ENCODE results near the gene CAMTA1.

CAMTA1 gene

DNA sequence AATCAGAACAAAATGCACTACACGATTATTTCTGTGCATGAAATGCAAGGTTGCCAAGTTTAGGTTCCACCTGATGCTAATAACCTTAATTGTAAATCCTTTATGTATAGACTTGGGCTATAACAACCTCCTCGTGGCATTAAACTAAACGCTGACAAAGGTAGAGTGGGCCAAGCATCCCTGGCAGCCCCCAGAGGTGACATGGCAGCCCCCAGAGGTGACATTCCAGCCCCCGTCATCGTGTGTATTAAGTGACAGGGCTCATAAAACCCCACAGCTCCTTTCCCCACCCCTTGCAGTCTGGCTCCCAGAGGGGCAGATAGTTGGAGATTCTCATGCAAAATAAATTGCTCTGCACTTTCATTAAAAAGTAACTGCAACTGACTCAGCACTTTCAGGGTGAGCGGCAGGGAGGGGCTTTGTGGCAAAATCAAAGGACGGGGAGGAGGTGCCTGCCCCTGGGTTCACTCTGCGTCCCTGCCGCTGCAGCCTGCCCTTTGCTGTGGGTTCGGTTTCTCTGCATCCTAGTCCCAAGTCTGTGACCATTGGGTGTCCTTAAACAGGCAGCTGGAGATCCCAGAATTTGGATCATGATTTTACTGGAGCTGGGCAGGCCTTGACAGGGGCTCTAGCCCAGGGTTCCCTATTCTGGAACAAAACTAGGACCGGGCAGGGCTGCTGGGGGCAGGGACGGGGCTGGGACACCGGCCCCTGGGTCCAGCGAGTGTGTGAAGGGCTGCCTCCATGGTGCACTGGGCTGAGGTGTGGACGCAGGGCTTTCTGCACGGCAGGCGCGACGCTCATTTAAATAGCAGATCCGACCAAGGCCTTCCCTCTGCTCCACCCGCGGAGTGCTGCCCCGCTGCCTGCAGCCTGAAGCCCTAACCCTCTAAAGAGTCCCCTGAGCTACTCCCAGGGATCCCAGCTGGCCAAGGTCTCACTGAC, 751.0 kb downstream of the CAMTA1 start:
- DNase-seq (ENCODE audit: low read depth) = no peak

DNA sequence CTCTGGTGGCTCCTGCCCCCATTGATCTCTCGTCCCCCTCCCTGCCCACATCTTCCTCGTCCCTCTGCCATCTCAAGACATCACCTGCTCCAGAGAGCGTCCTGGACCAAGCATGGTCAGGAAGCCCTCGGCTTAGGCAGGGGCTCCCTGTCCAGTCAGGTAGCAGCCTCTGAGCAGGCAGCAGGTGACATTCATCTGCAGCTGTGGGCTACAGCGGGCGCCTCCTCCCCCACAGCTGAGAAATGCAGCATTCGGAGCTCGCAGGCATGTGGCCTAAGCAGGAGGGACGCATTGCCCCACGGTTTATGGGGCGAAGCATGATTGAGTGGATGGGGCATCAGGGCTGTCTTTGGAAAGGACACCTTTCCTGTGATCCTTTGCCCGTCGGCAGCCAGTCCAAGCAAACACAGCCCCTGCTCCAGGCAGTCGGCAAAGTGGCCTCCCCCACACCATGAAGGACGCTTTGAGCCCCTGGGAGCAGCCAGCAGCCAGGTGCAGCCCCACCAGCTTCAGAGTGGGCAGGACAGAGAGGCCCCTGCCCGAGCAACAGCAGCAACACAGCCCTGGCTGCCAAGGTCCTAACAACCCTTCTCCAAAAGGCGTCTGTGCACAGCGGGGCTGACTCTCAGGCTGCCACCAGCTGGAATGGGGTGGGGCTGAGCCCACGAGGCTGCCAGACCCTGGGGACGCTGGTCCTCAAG, 751.8 kb downstream of the CAMTA1 start:
- DNase-seq (ENCODE audit: low read depth) = no peak

DNA sequence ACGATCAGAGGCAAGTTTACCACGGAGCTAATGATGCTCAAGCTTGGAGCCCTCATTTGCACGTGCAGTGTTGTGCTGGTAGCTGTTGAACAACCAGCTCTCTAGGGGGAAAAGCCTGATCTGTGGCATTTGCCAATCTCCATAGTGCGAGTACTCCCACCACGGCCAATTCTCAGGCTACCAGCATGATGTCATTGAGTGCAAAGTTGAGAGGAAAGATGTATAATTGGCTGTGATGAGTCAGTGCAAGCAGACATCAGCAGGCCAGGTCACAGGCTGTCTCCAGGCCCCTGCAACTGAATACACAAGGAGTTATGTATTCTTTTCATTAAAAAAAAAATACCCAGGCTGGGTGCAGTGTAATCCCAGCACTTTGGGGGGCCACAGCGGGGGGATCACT, 752.8 kb downstream of the CAMTA1 start:
- no peak for DNase-seq (ENCODE audit: low read depth)

DNA sequence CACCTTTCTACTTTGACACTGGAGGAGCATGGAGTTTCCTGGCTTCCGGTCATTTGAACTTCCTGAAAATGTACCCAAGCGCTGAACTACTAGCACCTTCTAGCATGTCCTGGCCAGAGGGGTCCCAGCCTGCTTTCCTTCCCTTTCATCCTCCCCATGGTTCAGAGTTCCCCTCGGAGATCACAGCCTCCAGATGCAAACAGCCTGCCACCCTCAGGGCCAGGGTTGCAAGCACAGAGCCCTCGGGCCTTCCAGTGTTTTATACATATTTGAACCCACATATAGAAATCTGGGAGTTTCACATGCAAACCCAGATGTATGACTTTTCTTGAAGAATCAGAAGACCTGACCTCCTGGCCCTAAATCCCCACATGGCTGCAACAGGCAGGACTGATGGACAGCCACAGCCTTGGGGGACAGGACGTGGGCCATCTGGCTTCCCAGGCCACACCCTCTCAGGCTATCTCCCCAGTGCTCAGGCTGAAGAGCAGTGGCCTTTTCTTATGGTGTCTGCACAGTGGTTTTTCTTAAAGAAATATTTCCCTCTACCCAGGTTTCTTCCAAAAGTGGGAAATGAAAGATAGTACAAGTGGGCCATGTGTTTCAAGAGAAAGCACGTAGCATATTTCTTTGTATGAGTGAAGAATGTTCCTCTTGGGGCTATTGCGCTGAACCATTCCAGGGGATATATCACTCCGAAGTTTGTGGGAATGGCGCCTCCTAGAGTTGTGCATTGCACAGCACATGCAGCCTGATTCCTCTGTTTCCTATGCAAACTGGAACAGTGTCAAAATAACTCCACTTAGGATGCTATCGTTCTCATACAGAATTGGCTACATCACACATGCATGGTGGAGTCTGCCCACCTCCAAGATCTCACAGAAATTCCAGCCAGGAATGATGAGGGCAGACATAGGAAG, 753.9 kb downstream of the CAMTA1 start:
- DNase-seq (ENCODE audit: low read depth) = no peak

DNA sequence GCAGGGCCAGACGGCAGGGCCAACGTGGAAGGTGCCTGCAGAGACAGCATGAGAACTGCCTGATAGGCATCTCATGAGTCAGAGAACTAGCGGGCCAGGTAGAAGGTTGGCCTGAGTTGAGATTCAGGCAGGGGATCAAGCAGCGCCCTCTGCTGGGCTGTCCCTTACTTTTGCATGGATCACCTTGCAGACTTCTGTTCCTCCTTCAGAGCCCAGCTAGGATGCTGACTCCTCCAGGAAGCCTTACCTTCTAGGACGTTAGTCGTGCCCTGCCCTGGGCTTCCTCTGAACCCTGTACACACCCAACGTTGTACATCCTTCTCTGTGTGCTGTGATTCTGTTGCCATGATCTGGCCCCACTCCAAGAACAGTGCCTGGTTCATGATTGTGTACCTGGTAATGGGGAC, 754.5 kb downstream of the CAMTA1 start:
- DNase-seq (ENCODE audit: low read depth) = no peak

DNA sequence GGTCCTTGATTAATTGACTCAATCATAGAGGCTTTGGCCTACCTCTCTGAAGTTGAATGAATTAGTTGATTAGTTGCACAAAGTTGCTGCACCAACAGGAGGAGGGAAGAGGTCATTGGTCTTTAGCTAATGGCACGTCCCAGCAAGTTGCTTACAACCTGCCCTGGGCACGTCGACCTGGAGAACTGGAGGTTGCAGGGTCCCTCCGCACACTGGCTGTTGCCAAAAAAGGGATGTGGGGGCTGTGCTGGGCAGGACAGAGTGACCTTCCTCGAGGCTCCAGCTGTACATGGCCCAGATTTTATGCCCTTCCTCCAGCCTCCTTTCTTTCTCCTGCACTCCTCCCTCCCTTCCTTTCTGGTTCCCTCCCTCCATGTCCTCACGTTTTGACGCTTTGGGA, 755.6 kb downstream of the CAMTA1 start:
- DNase-seq (ENCODE audit: low read depth) = no peak

DNA sequence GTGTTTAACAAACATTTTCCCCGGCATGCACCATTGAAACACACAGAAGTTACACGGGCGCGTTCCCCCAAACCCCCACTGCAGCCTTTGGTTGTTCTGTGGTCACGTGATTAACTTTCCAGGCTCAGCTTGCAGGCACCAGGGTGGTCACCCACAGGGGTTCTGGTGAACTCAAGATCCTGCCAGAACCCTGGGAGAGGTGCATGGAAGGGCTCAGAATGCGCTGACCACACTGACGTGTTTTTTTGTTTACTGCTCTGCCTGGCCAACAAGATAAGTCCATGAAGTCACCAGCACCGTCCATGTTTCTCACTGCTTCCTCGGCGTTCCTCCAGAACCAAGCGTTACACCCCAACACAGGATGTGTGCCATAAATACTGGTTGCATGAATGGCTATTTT, 756.4 kb downstream of the CAMTA1 start:
- DNase-seq (ENCODE audit: low read depth) = no peak

DNA sequence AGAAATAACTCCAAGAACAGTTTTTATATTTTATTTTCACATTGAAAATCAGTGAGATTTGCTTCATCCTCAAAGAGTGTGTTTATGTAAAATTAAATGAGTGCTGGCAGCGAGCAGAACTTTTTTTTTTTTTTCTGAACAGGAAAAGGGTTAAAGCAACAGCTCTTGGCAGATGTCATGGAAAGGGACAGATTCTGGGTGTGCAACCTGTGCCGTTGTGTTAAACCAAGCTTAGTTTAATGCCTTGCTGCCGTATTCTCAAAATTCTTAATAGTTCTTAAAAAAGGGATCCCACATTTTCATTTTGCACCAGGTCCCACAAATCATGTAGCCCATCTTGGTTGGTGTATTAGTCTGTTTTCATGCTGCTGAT, 758.5 kb downstream of the CAMTA1 start:
- DNase-seq (ENCODE audit: low read depth) = no peak

DNA sequence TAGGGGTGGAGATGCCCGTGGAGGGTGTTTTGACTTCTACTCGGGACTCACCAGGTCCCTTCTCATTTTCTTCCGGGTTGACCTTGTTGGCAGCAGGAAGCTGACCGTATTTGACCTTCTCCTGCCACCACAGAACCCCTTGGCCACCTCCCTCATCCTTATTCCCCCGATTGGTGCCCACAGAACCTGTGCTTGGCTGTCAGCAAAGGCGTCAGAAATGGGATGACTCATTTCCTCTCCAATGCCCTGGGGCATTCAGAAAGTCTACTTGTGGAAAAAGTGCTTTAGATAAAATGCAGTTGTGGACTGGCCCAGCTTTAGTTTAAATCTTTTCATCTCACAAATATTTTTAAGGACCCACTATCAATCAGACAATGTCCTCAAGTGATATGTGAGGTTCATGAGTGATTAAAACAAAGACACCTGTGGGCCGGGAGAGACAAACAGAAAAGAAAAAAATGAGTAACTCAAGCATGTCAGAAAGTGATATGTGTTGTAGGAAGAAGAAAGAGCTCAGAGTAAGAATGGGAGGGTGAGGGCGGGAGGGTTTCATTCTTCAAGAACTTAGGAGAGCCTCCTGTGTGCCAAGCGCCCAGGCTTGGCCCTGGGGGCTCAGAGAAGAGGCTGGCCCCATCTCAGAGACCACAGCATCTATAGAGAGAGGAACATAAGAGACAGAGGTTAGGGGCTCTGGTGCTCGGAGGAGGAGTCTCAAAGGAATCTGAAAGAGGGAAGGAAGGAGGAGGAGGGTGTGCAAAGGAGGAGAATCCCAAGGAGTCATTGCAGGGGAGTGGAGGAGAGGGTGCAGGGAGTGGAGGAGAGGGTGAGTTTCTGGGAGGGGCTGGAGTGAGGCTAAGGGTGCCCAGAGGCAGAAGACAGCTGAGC, 764.3 kb downstream of the CAMTA1 start:
- DNase-seq (ENCODE audit: low read depth) = no peak

DNA sequence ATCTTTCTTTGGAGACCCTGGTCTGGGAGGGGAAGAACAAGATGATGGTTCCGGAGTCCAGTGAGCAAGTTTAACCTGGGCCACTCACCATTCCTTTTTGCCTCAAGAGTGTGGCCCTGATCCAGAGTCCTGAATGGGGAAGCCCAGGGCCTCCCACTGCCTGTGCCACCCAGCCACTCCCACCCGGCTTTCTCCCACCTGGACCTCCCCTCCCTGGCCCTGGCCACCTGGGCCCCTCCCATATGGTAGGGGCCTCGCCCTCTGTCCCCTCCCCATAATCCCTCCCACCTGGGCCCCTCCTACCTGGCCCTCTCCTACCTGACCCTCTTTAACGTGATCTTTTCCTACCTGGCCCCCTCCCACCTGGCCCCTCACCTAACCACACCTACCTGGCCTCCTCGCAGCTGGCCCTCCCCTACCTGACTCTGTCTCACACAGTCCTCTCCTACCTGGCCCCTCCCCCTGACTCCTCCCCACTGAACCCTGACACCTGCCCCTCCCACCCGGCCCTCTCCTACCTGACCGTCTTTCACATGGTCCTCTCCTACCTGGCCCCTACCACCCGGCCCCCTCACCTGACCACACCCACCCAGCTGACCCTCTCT, 765.1 kb downstream of the CAMTA1 start:
- DNase-seq (ENCODE audit: low read depth) = no peak

DNA sequence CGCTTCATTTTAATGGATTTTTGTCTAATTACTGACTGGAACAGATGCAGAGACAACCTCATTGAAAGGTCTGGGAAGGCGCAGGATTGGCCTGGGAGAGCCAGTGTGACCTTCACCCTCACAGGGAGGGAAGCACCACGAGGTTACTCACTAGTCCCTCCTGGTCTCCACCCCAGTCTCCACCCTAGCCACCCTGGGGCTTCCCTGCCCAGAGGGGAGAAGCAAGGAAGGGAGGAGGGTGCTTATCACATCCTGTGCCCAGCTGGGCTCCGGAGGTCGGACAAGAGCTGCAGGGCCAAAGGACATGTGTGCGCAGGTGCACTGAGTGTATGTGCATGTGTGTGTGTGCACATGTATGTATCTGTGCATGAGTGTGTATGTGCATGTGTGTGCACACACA, 765.7 kb downstream of the CAMTA1 start:
- DNase-seq (ENCODE audit: low read depth) = no peak

DNA sequence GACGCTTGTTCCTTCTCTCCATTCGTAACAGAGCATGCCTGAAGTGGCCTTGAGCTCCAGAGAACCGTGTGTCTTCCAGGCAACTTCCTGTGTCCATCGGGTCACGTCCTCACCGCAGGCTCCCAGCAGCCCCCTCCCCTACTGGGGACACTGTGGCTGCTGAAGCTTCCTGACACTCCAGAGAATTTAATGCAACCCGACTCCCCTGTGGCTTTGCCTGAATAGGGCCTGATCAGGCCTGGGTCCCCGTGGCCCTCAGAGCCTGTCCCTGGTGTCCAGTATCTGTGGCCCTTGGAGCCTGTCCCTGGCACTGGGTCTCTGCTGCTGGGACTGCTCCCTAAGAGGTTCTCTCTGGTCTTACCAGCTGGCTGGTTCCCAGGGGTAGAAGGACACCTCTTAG, 766.2 kb downstream of the CAMTA1 start:
- no peak for DNase-seq (ENCODE audit: low read depth)

DNA sequence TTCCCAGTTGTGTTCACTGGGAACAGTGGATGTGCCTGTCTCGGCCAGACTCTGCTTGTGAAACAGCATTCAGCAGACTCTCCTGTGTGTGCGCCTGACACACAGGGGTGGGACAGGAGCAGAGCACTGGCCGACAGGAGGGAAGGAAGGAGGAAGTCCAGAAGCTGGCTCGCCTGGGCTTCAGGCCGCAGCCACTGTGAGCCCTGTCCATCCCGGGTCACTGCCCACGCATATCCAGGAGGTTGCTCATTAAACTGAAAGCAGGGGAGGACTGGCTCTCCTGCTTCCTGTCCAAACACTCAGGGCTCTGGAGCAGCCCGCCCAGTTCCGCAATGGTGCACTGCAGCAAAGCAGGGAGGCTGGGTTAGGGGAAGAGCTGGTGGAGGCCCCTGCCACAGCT, 767.1 kb downstream of the CAMTA1 start:
- no peak for DNase-seq (ENCODE audit: low read depth)

DNA sequence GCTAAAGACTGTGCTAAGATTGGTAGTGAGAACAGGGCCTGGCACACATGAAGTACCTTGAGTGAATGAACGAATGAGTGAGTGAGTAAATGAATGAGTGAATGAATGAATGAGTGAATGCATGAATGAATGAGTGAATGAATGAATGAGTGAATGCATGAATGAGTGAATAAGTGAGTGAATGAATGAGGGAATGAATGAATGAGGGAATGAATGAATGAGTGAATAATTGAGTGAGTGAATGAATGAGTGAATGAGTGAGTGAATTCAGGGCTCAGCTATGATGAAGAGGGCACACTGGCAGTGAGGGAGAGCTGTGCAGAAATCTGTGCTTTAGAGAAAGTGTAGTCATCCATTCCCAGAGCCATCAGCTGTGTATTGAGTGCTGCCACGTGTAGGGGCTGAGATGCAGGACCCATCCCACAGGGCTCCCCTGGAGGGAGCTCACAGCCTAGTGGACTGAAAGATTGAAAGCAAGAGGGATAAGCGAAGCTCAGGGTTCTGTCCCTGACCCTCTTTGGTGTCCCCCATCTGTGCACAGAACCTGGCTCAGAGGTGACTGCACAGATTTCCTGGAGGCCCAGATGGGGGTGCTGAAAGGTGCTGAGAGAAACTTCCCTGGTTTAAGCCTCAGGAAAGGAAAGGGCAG, 767.9 kb downstream of the CAMTA1 start:
- no peak for DNase-seq (ENCODE audit: low read depth)

DNA sequence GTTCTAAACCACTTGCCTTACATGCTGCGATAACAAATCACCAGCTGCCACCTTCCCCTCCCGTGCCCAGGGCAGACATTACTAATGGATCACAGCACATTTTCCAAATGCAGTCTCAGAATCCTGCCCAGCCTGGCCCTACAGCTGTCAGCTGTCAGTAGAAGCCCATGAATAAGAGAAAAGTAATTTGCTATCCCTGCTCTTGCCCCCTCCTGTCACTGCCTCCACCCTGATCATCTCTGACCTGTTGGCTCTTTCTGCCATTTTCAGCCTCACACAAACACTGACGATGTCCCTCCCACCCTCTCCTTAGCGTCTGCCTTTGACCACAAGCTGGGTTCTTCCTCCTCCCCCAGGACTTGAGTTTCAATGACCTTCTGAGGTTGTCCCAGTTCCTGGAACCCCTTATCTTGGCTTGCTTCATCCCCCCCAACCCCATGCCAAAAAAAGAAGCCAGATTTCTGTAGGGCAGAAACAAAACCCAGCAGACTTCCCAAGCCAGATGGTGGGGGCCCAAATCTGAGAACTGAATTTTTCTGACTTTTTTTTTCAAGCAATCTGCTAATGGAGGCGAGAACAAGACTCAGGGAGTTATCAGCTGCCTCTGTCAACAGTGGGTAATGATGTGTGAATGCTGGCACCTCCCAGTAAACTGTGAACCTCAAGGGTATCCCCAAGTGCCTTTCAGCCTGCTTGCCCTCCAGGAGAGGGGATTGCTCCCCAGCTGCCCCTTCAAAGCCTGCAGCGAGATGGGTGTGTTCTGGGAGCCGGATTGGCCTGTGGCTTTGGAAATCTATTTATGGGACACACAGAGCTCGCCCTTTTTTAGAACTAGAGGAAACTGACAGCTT, 769.4 kb downstream of the CAMTA1 start:
- no peak for DNase-seq (ENCODE audit: low read depth)

DNA sequence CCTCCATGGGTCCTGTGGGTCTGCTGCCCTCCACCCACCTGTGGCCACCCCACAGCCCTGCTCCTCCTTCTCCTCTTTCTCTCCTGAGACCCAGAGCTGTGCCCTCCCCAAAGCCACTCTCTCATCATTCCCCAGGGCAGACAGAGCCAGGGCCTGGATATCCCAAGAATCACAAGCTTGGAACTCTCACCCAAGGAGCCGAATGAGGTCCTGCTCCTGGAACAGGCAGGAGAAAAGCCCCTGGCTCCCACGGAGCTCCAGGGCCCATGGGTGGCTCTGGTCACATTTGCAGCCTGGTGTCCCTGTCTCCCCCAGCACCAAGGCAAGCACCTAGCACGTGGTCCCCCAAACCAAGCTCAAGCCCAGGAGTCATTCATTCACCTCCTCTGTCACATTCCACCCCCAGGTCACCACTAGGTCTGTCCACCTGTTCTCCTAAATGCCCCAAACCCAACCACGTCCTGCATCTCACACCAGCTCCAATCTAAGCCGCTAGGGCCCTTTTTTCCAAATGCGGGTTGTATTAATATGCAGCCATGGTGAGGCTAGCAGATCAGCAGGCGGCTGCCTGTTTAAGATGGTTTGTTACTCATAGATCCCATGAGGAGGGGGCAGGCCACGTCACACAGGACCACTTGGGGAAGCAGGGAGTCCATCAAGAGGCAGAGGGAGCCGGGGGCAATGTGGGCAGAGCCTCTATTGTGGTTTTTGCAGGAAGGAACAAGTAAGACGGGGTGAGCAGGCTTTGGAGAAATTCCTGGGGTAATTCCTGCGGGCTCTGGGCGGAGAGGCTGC, 770.3 kb downstream of the CAMTA1 start:
- no peak for DNase-seq (ENCODE audit: low read depth)

DNA sequence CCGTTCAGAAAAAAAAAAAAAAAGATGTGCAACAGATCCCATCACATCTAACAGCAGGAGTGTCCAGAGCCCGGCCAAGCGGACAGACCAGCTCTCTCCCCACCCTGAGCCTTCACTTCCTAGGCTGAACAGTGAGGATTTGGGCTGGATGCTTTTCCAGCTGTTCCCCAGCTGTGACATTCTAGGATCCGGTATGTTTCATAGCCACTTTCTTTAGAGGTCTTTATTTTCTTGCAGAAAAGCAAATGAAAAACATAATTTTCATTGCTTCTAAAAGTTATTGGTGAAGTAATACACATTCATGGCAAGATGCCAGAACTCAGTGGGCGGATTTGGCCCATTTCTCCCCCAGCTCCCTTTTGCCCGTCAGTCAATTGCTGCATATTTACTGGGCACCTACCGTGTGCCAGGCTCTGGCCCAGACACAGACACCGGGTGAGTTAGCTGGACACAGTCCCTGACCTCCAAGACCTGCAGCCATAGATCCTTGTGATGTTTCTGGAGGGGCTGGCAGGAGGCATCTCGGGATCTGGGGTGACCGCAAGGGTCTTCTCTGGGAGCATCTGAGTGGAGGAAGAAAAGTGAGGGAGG, 772.1 kb downstream of the CAMTA1 start:
- DNase-seq (ENCODE audit: low read depth) = no peak

DNA sequence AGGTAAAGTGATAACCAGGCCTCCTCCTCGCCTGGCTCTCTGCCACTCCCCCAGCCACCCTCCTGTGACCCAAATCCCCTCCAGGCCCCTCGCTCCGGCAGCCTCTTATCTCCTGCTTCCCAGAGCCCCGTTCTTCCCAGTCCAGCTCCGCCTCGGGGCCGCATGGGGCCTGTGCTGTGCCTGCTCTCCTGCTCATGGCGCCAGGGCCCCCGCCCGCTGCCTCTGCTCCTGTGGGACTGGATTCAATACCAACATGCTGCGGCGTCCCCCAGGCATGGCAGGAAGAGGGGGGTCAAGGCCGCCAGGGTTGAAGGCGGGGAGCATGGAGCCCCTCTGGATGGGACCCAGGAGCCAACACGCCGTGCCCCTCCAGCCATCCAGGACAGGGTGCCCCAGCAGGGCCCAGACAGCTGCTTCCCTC, 772.8 kb downstream of the CAMTA1 start:
- DNase-seq (ENCODE audit: low read depth) = no peak
